CD4-positive, alpha-beta T cell (primary cell): ENCODE results near the gene KCNJ15. TPM values are rescaled to one million over a fixed set of nuclear protein-coding genes. Genes with fewer than 3 reads are reported as not detected.

ENCODE experiments used
- ATAC-seq: fragments of 200-7000 bp; cut with Tn5 transposase; one replicate; pipeline ENCODE4 v1.10.0; 2022; ENCODE audit warnings: mild to moderate bottlenecking; ENCODE audit not compliant: poor library complexity
- CTCF ChIA-PET: fragments of 350-600 bp; sonication (Branson Sonifier 250); formaldehyde crosslinking; loops from one replicate; lab custom pipeline; 2021; ENCODE audit warnings: antibody characterized with exemption, inconsistent platforms; lab: Charles Lee
- POLR2A ChIA-PET: fragments of 350-600 bp; sonication (Branson Sonifier 250); formaldehyde crosslinking; loops from one replicate; lab custom pipeline; 2021; ENCODE audit warnings: antibody characterized with exemption, inconsistent platforms; lab: Charles Lee
- DNase-seq, 14 experiments: peaks; one replicate each; pipeline ENCODE4 v3.0.0-alpha.2; 2013 to 2020; ENCODE audit warnings: mixed read lengths in 2 of 14
- H3K27ac ChIP-seq, 2 donors: one replicate each; pipeline versions ENCODE4 v1.5.1 to v1.7.0; 2013; ENCODE audit warnings: low read length in 2 of 2, low read depth in 1 of 2, mild to moderate bottlenecking in 1 of 2
- H3K27me3 ChIP-seq, 2 experiments: 1 replicate in 1 of 2; 2 replicates in 1 of 2; pipeline versions ENCODE4 v1.6.1 to v1.7.0; 2013; ENCODE audit warnings: low read length in 2 of 2, control low read depth in 1 of 2, mild to moderate bottlenecking in 1 of 2, moderate library complexity in 1 of 2; ENCODE audit not compliant: insufficient read depth in 2 of 2, control insufficient read depth in 1 of 2
- H3K36me3 ChIP-seq: one replicate; pipeline ENCODE4 v1.6.1; 2013; ENCODE audit warnings: low read length, control low read depth; ENCODE audit not compliant: insufficient read depth
- H3K4me1 ChIP-seq: one replicate; pipeline ENCODE4 v1.6.1; 2013; ENCODE audit warnings: low read length, control low read depth; ENCODE audit not compliant: insufficient read depth
- H3K4me3 ChIP-seq: one replicate; pipeline ENCODE4 v1.5.1; 2013; ENCODE audit warnings: mild to moderate bottlenecking, low read length, moderate library complexity
- H3K9me3 ChIP-seq, 2 experiments: 1 replicate in 1 of 2; 2 replicates in 1 of 2; pipeline versions ENCODE4 v1.6.1 to v1.7.0; 2013; ENCODE audit warnings: low read length in 2 of 2, mild to moderate bottlenecking in 2 of 2, control low read depth in 1 of 2, moderate library complexity in 1 of 2; ENCODE audit not compliant: control insufficient read depth in 1 of 2, insufficient read depth in 1 of 2
- H3K27ac Mint-ChIP-seq: one replicate; pipeline ENCODE4 v1.8.0; 2020; ENCODE audit warnings: mixed read lengths
- H3K27me3 Mint-ChIP-seq: one replicate; pipeline ENCODE4 v1.8.0; 2021; ENCODE audit warnings: mixed read lengths
- H3K36me3 Mint-ChIP-seq: one replicate; pipeline ENCODE4 v1.8.0; 2021; ENCODE audit warnings: low read depth, mixed read lengths
- H3K4me1 Mint-ChIP-seq: one replicate; pipeline ENCODE4 v1.8.0; 2021; ENCODE audit warnings: low read depth, mixed read lengths
- H3K4me3 Mint-ChIP-seq: one replicate; pipeline ENCODE4 v1.8.0; 2020; ENCODE audit warnings: mild to moderate bottlenecking, mixed read lengths
- H3K9me3 Mint-ChIP-seq: one replicate; pipeline ENCODE4 v1.8.0; 2020; ENCODE audit warnings: mixed read lengths
- CTCF ChIP-seq: fragments of 200-600 bp; IDR thresholded peaks from one replicate; pipeline ENCODE4 v1.8.0; 2022; ENCODE audit warnings: antibody characterized with exemption, mild to moderate bottlenecking
- intact Hi-C, 2 experiments: fragments of 100-400 bp; cut with DNase I in 1 of 2; cut with micrococcal nuclease in 1 of 2; formaldehyde crosslinking; loops; one replicate each; pipeline versions ENCODE4 v1.15.1 to v1.9.0; 2023 to 2025; cut with DNase I, micrococcal nuclease
- total RNA-seq, 174 experiments: library from RNA in 2 of 174; stranded (reverse) in 2 of 174; gene quantifications; one replicate each; pipeline ENCODE4 v1.2.3 and lab custom pipeline; 2021 to 2026

Gene KCNJ15
- total RNA-seq, 2 experiments from 2014 or later: 0.19 TPM; not detected in 1

- no peaks in the 10 kb centered on the region for H3K9me3 Mint-ChIP-seq
- intact Hi-C loops: no loop called here
- H3K27me3 ChIP-seq: no peaks in the 10 kb centered on the region
- H3K27ac Mint-ChIP-seq: peak overlapping the region; percentile 81
- TF ChIP-seq CTCF: no peak
- H3K36me3 Mint-ChIP-seq: no peaks in the 10 kb centered on the region
- DNase-seq (no peak), ATAC-seq (no peak)
- H3K27ac ChIP-seq: no peak overlapping the region
- H3K4me3 ChIP-seq: no peak overlapping the region
- no peaks in the 10 kb centered on the region for H3K36me3 ChIP-seq
- peaks cover 29% of the 10 kb centered on the region for H3K4me1 ChIP-seq
- H3K9me3 ChIP-seq: no peaks in the 10 kb centered on the region
- no peak overlapping the region for H3K4me3 Mint-ChIP-seq
- peaks cover 46% of the 10 kb centered on the region for H3K4me1 Mint-ChIP-seq
- CTCF ChIA-PET: interaction anchor here (1.6 kb wide), 1 partner anchor 12 kb away, joined by 5 read pairs; no protein-coding TSS in a partner anchor
- POLR2A ChIA-PET: interaction anchor here (0.9 to 1.1 kb wide), 4 partner anchors 12 to 29 kb away, joined by 3 to 6 read pairs (median 3); no protein-coding TSS in a partner anchor
- H3K27me3 Mint-ChIP-seq: no peaks in the 10 kb centered on the region
These were observed 37.0 kb downstream of the KCNJ15 start for GRCh38 chr21:38293765-38294164.

GRCh38 chr21:38294609-38295008 lies 37.8 kb downstream of the KCNJ15 start:
- intact Hi-C loops: no loop called here
- DNase-seq (no peak), ATAC-seq (no peak)
- H3K4me3 ChIP-seq: no peak overlapping the region
- no peak for TF ChIP-seq CTCF
- peak overlapping the region; percentile 81 for H3K27ac Mint-ChIP-seq
- H3K27ac ChIP-seq: no peak overlapping the region
- no peaks in the 10 kb centered on the region for H3K27me3 ChIP-seq
- H3K4me3 Mint-ChIP-seq: no peak overlapping the region
- H3K36me3 Mint-ChIP-seq: no peaks in the 10 kb centered on the region
- no peaks in the 10 kb centered on the region for H3K9me3 Mint-ChIP-seq
- ChIA-PET POLR2A (interaction anchor here (0.9 to 1.0 kb wide), 3 partner anchors 11 to 28 kb away, joined by 3 read pairs; no protein-coding TSS in a partner anchor), CTCF (interaction anchor here (1.6 kb wide), 1 partner anchor 12 kb away, joined by 5 read pairs; no protein-coding TSS in a partner anchor)
- peaks cover 34% of the 10 kb centered on the region for H3K4me1 ChIP-seq
- H3K9me3 ChIP-seq: no peaks in the 10 kb centered on the region
- peaks cover 52% of the 10 kb centered on the region for H3K4me1 Mint-ChIP-seq
- H3K36me3 ChIP-seq: no peaks in the 10 kb centered on the region
- no peaks in the 10 kb centered on the region for H3K27me3 Mint-ChIP-seq

GRCh38 chr21:38295997-38296764 lies 39.4 kb downstream of the KCNJ15 start:
- DNase-seq (peak in 4 of 14 experiments; percentile 16 to 42 (median 40)), ATAC-seq (no peak)
- H3K36me3 Mint-ChIP-seq: no peaks in the 10 kb centered on the region
- intact Hi-C loops: no loop called here
- CTCF ChIA-PET: no interaction called here
- no peaks in the 10 kb centered on the region for H3K9me3 Mint-ChIP-seq
- H3K27ac ChIP-seq: peak overlapping the region in 1 of 2 donors; percentile 26
- no peaks in the 10 kb centered on the region for H3K36me3 ChIP-seq
- H3K27ac Mint-ChIP-seq: peak overlapping the region; percentile 79
- no peaks in the 10 kb centered on the region for H3K9me3 ChIP-seq
- H3K27me3 ChIP-seq: no peaks in the 10 kb centered on the region
- peaks cover 39% of the 10 kb centered on the region for H3K4me1 ChIP-seq
- POLR2A ChIA-PET: interaction anchor here (1.8 kb wide), 1 partner anchor 10 kb away, joined by 6 read pairs; no protein-coding TSS in a partner anchor
- H3K27me3 Mint-ChIP-seq: no peaks in the 10 kb centered on the region
- no peak overlapping the region for H3K4me3 ChIP-seq
- H3K4me1 Mint-ChIP-seq: peaks cover 68% of the 10 kb centered on the region
- H3K4me3 Mint-ChIP-seq: peak overlapping the region; percentile 54
- TF ChIP-seq CTCF: no peak
